HCT116 (cell line): ENCODE data around the gene SALL4. TPM values are rescaled to one million over a fixed set of nuclear protein-coding genes. Genes with fewer than 3 reads are reported as not detected.

ENCODE experiments used
- ATAC-seq: fragments of 200-7000 bp; cut with Tn5 transposase; 2 replicates; pipeline ENCODE4 v1.9.1; 2020; ENCODE audit warnings: mild to moderate bottlenecking, moderate library complexity
- BruUV-seq: library from RNA; stranded (reverse); fragments of 400-500 nt; replicated peaks from 2 replicates; lab custom pipeline; 2021; lab: Mats Ljungman, UMichigan
- CTCF ChIA-PET: fragments of 300-600 bp; sonication (Branson Sonifier 250); formaldehyde crosslinking; loops from one replicate; lab custom pipeline; 2021; ENCODE audit warnings: antibody characterized with exemption; lab: Charles Lee
- POLR2A ChIA-PET: fragments of 300-600, 350-600 bp; sonication (Branson Sonifier 250); formaldehyde crosslinking; loops from one replicate; lab custom pipeline; 2021; ENCODE audit warnings: antibody characterized with exemption; lab: Charles Lee
- RAD21 ChIA-PET, 2 experiments: fragments of 300-600 bp; sonication (Branson Sonifier 250); formaldehyde crosslinking; loops; one replicate each; lab custom pipeline; 2023; ENCODE audit warnings: low total read pairs in 2 of 2; ENCODE audit not compliant: uncharacterized antibody in 2 of 2, unreplicated experiment in 2 of 2, low non-redundant PET in 1 of 2; lab: Charles Lee
- DNase-seq: peaks from one replicate; pipeline ENCODE4 v3.0.0-alpha.2; 2010; ENCODE audit warnings: low read depth, low spot score
- H2AFZ ChIP-seq: fragments of 200-600 bp; shearing (Covaris generic), sonication (generic); 2 replicates; pipeline ENCODE4 v1.6.1; 2017; ENCODE audit warnings: low read depth, mixed run types, mixed read lengths, antibody characterized with exemption, low read length; ENCODE audit not compliant: poor library complexity, severe bottlenecking
- H3K27ac ChIP-seq: 2 replicates; pipeline ENCODE4 v1.5.1; 2012; ENCODE audit warnings: low read depth, low read length
- H3K27me3 ChIP-seq: fragments of 200-600 bp; sonication (generic); 2 replicates; pipeline ENCODE4 v1.6.1; 2016; ENCODE audit warnings: mixed run types, low read length, mixed read lengths; ENCODE audit not compliant: insufficient read depth
- H3K36me3 ChIP-seq, 2 experiments: fragments of 200-500 bp in 1 of 2; fragments of 200-600 bp in 1 of 2; sonication (Bioruptor generic) in 1 of 2; sonication (generic) in 1 of 2; 2 replicates each; pipeline versions ENCODE4 v1.5.1 to v1.6.1; 2014 to 2016; ENCODE audit warnings: low read length in 2 of 2, inconsistent platforms in 1 of 2, mixed read lengths in 1 of 2, mixed run types in 1 of 2; ENCODE audit not compliant: insufficient read depth in 2 of 2, control insufficient read depth in 1 of 2
- H3K4me1 ChIP-seq, 2 experiments: fragments of 200-600 bp in 1 of 2; sonication (generic) in 1 of 2; 2 replicates each; pipeline versions ENCODE4 v1.5.1 to v1.6.1; 2012 to 2017; ENCODE audit warnings: low read length in 2 of 2, inconsistent platforms in 1 of 2, mild to moderate bottlenecking in 1 of 2, mixed read lengths in 1 of 2, mixed run types in 1 of 2, moderate library complexity in 1 of 2; ENCODE audit not compliant: insufficient read depth in 2 of 2, control insufficient read depth in 1 of 2
- H3K4me2 ChIP-seq: fragments of 200-600 bp; sonication (generic); 2 replicates; pipeline ENCODE4 v1.6.1; 2017; ENCODE audit warnings: mixed run types, low read length, mixed read lengths
- H3K4me3 ChIP-seq, 2 experiments: fragments of 200-600 bp in 1 of 2; sonication (generic) in 1 of 2; replicated peaks in 1 of 2; 2 replicates each; pipeline ENCODE4 v1.5.1; 2011 to 2016; ENCODE audit warnings: low read length in 2 of 2, control low read depth in 1 of 2, low read depth in 1 of 2, mild to moderate bottlenecking in 1 of 2, mixed read lengths in 1 of 2, mixed run types in 1 of 2
- H3K79me2 ChIP-seq: fragments of 200-600 bp; sonication (generic); 2 replicates; pipeline ENCODE4 v1.6.1; 2017; ENCODE audit warnings: mild to moderate bottlenecking, mixed run types, low read length, moderate library complexity, mixed read lengths; ENCODE audit not compliant: insufficient read depth
- H3K9ac ChIP-seq: fragments of 200-600 bp; sonication (generic); 2 replicates; pipeline ENCODE4 v1.6.1; 2016; ENCODE audit warnings: low read length, mixed read lengths
- H3K9me2 ChIP-seq: fragments of 200-600 bp; sonication (generic), shearing (Covaris generic); 2 replicates; pipeline ENCODE4 v1.6.1; 2017; ENCODE audit warnings: mixed run types, mild to moderate bottlenecking, moderate library complexity; ENCODE audit not compliant: insufficient read depth
- H3K9me3 ChIP-seq, 2 experiments: fragments of 200-500 bp in 1 of 2; fragments of 200-600 bp in 1 of 2; sonication (Bioruptor generic) in 1 of 2; sonication (generic) in 1 of 2; 2 replicates each; pipeline ENCODE4 v1.6.1; 2014 to 2017; ENCODE audit warnings: low read length in 2 of 2, mixed read lengths in 2 of 2, inconsistent platforms in 1 of 2, low read depth in 1 of 2, mild to moderate bottlenecking in 1 of 2, mixed run types in 1 of 2, moderate library complexity in 1 of 2; ENCODE audit not compliant: control insufficient read depth in 1 of 2, insufficient read depth in 1 of 2
- H4K20me1 ChIP-seq: fragments of 200-600 bp; sonication (generic), shearing (Covaris generic); 2 replicates; pipeline ENCODE4 v1.6.1; 2017; ENCODE audit warnings: mixed run types, mild to moderate bottlenecking, moderate library complexity; ENCODE audit not compliant: insufficient read depth
- EGR1 ChIP-seq: IDR thresholded peaks from 2 replicates; pipeline ENCODE4 v1.6.1; 2012; ENCODE audit warnings: low read depth
- EZH2phosphoT487 ChIP-seq: fragments of 200-600 bp; IDR thresholded peaks from 2 replicates; pipeline ENCODE4 v1.6.1; 2018; ENCODE audit warnings: antibody characterized with exemption, borderline replicate concordance
- FOSL1 ChIP-seq: IDR thresholded peaks from 2 replicates; pipeline ENCODE4 v1.6.1; 2012; ENCODE audit warnings: low read depth
- POLR2AphosphoS5 ChIP-seq: IDR thresholded peaks from 2 replicates; pipeline ENCODE4 v1.6.1; 2011; ENCODE audit warnings: mild to moderate bottlenecking, low read depth, low read length, moderate library complexity
- RAD21 ChIP-seq: IDR thresholded peaks from 2 replicates; pipeline ENCODE4 v1.6.1; 2012; ENCODE audit warnings: low read depth, mild to moderate bottlenecking
- SIN3A ChIP-seq: IDR thresholded peaks from 2 replicates; pipeline ENCODE4 v1.6.1; 2012; ENCODE audit warnings: low read depth
- SRF ChIP-seq: IDR thresholded peaks from 2 replicates; pipeline ENCODE4 v1.6.1; 2012; ENCODE audit warnings: low read depth
- TCF7L2 ChIP-seq: IDR thresholded peaks from 2 replicates; pipeline ENCODE4 v1.7.0; 2011; ENCODE audit warnings: borderline replicate concordance, inconsistent platforms; ENCODE audit not compliant: insufficient read depth, insufficient read length; ENCODE audit errors: extremely low read depth
- ZFX ChIP-seq: fragments of 450-650 bp; IDR thresholded peaks from 2 replicates; pipeline ENCODE4 v1.6.1; 2017
- ZNF274 ChIP-seq: fragments of 200-500 bp; sonication (Bioruptor generic); IDR thresholded peaks from 2 replicates; pipeline ENCODE4 v1.6.1; 2014; ENCODE audit warnings: mild to moderate bottlenecking, low read depth, low read length, inconsistent platforms
- intact Hi-C: fragments of 100-400 bp; cut with micrococcal nuclease; formaldehyde crosslinking; loops from 2 replicates; pipeline ENCODE4 v1.10.0; 2022
- total RNA-seq: library from RNA; stranded (reverse); gene quantifications from one replicate; pipeline ENCODE4 v1.2.1, GENCODE V29; 2021; ENCODE audit not compliant: unreplicated experiment
- TF ChIP-seq, protein P1 (sequence below): IDR thresholded peaks from 2 replicates; pipeline ENCODE4 v1.6.1; 2012
- TF ChIP-seq, protein P2 (sequence below): IDR thresholded peaks from 2 replicates; pipeline ENCODE4 v1.6.1; 2011; ENCODE audit warnings: mild to moderate bottlenecking, low read length, moderate library complexity; ENCODE audit not compliant: insufficient replicate concordance; ENCODE audit errors: extremely low read depth
- TF ChIP-seq, protein P3 (sequence below): IDR thresholded peaks from 2 replicates; pipeline ENCODE4 v1.6.1; 2012; ENCODE audit warnings: low read depth
- TF ChIP-seq, protein P4 (sequence below): IDR thresholded peaks from 2 replicates; pipeline ENCODE4 v1.6.1; 2012

The SALL4 gene
- total RNA-seq, 1 experiment from 2014 or later: 1.9 TPM

DNA sequence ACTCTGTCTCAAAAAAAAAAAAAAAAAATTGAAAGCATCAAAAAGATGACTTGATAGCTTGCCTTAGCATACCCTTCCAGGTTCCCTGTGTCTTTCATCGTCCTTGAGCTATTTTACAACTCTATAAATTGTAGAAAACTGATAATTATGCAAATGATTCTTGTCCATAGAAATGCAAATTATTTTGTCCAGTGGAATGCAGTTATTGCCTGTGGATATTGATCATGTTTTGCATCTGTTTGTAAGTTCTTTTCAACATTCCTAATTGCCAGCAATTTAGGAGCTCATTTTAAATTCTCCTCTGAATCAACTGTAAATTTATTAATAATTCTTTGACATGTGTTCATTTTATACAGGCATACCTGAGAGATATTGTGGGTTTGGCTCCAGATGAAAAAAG, 27.1 kb downstream of the SALL4 start:
- ChIA-PET CTCF (interaction anchor here (2.4 kb wide), 1 partner anchor 25 kb away, joined by 6 read pairs; no protein-coding TSS in a partner anchor), RAD21 (no interaction called here), POLR2A (no interaction called here)
- Histone ChIP-seq H3K27me3 (no peaks in the 10 kb centered on the region), H3K4me2 (no peak overlapping the region), H3K9ac (no peak overlapping the region), H4K20me1 (no peaks in the 10 kb centered on the region), H3K9me3 (peaks cover 0 to 5% of the 10 kb centered on the region in 2 experiments; a peak in 1 of 4 replicates), H3K36me3 (no peaks in the 10 kb centered on the region), H3K4me1 (no peaks in the 10 kb centered on the region), H3K4me3 (no peak overlapping the region), H3K9me2 (no peaks in the 10 kb centered on the region), H3K79me2 (no peaks in the 10 kb centered on the region), H2AFZ (no peak overlapping the region), H3K27ac (no peak overlapping the region)
- DNase-seq (no peak), ATAC-seq (no peak)
- no peak for TF ChIP-seq POLR2AphosphoS5
- no peak for TF ChIP-seq SIN3A
- no peak for TF ChIP-seq EZH2phosphoT487
- TF ChIP-seq, protein P1, sequence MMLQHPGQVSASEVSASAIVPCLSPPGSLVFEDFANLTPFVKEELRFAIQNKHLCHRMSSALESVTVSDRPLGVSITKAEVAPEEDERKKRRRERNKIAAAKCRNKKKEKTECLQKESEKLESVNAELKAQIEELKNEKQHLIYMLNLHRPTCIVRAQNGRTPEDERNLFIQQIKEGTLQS: no peak
- no peak for TF ChIP-seq RAD21
- TF ChIP-seq, protein P2, sequence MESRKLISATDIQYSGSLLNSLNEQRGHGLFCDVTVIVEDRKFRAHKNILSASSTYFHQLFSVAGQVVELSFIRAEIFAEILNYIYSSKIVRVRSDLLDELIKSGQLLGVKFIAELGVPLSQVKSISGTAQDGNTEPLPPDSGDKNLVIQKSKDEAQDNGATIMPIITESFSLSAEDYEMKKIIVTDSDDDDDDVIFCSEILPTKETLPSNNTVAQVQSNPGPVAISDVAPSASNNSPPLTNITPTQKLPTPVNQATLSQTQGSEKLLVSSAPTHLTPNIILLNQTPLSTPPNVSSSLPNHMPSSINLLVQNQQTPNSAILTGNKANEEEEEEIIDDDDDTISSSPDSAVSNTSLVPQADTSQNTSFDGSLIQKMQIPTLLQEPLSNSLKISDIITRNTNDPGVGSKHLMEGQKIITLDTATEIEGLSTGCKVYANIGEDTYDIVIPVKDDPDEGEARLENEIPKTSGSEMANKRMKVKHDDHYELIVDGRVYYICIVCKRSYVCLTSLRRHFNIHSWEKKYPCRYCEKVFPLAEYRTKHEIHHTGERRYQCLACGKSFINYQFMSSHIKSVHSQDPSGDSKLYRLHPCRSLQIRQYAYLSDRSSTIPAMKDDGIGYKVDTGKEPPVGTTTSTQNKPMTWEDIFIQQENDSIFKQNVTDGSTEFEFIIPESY: no peak
- TF ChIP-seq SRF: no peak
- TF ChIP-seq, protein P3, sequence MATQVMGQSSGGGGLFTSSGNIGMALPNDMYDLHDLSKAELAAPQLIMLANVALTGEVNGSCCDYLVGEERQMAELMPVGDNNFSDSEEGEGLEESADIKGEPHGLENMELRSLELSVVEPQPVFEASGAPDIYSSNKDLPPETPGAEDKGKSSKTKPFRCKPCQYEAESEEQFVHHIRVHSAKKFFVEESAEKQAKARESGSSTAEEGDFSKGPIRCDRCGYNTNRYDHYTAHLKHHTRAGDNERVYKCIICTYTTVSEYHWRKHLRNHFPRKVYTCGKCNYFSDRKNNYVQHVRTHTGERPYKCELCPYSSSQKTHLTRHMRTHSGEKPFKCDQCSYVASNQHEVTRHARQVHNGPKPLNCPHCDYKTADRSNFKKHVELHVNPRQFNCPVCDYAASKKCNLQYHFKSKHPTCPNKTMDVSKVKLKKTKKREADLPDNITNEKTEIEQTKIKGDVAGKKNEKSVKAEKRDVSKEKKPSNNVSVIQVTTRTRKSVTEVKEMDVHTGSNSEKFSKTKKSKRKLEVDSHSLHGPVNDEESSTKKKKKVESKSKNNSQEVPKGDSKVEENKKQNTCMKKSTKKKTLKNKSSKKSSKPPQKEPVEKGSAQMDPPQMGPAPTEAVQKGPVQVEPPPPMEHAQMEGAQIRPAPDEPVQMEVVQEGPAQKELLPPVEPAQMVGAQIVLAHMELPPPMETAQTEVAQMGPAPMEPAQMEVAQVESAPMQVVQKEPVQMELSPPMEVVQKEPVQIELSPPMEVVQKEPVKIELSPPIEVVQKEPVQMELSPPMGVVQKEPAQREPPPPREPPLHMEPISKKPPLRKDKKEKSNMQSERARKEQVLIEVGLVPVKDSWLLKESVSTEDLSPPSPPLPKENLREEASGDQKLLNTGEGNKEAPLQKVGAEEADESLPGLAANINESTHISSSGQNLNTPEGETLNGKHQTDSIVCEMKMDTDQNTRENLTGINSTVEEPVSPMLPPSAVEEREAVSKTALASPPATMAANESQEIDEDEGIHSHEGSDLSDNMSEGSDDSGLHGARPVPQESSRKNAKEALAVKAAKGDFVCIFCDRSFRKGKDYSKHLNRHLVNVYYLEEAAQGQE: no peak
- TF ChIP-seq, protein P4, sequence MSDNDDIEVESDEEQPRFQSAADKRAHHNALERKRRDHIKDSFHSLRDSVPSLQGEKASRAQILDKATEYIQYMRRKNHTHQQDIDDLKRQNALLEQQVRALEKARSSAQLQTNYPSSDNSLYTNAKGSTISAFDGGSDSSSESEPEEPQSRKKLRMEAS: no peak
- no peak for TF ChIP-seq EGR1
- TF ChIP-seq ZNF274: no peak
- TF ChIP-seq FOSL1: no peak
- TF ChIP-seq TCF7L2: no peak
- no peak for TF ChIP-seq ZFX
- intact Hi-C loops: no loop called here
- no TSS peak for BruUV-seq
